Suppressor macrophage (primary cell): ENCODE results near the gene STAT3.
"Not testable (repeated sequence)": the region's sequence is repeated elsewhere in the genome, so short reads cannot be mapped to it uniquely, and the experiment has no call there.

Experiments
- DNase-seq, 4 experiments: peaks; one replicate each; pipeline ENCODE4 v3.0.0-alpha.2; 2020 to 2022

Gene STAT3

DNA sequence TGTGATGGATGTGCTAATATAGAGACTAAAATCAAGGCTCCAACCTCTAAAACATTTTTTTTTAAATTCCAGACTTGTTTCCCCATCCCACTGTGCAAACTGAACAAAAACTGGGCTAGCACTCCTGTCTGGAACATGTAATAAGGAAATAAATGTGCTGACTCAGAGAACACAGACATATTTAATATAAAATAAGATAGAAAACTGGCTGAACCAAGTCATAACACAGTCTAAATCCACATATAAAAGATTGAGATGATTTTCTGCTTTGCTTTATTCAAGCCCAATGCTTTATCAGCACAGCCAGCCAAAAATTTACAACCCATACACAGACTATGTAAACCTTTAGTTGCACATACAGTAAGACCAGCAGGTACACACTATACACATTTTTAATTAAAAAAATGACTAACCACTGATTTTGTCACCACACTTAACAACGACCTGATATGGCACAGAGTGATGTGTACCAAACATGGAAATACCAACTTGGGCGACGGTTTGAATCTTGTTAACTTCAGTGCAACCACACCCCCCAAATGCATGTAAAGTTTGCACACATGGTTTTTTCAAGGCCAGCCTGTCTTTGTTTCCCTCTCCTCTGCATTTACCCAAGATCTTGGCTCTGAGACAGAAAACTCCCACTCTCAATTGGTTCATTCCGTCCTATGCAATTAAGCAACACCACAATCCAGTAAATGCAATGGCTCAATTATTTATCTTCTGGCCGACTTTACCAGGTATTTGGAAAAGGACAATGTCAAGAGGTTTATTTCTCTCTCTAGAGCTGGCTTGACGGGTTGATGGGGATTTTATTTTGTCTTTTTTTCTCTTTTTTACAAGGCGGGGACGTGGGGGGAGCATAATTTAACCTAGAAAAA lies 1.2 kb downstream of the STAT3 start:
- DNase-seq = peak; percentile 61 to 81 (median 70)

DNA sequence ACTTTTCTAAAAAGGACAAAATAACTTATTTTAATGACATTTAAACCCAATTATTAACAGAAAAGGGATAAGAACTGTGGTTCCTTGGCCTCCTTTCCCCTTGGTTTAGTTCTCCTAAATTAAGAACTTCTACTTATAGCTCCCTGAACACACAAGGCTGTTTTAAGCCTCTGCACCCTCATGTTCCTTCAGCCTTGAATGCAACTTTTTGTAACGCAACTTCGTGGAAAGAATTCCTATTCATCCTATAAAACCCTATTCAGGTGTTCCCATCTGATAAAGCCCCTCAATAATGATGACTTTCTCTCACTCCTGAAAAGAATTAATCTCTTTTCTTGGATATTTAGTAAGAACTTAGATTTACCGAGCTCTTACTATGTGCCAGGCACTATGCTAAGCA lies 6.3 kb downstream of the STAT3 start:
- no peak for DNase-seq

DNA sequence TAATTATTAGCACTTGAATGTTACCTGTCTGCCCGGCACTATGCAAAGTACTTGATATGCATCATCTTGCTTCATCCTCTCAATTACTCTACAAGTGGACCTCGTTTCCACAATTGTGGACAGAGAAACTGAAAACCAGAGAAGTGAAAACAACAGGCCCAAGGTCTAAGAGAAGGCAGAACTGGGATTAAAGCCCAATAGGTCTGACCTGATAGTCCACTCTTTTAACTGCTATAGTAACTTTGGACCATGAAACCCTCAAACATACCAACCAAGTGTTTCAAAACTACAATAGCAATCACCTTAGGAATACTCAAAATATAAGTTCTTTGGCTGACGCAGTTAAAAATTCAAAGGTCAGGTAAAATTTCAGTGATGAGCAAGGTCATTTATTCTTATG lies 7.3 kb downstream of the STAT3 start:
- DNase-seq = no peak

DNA sequence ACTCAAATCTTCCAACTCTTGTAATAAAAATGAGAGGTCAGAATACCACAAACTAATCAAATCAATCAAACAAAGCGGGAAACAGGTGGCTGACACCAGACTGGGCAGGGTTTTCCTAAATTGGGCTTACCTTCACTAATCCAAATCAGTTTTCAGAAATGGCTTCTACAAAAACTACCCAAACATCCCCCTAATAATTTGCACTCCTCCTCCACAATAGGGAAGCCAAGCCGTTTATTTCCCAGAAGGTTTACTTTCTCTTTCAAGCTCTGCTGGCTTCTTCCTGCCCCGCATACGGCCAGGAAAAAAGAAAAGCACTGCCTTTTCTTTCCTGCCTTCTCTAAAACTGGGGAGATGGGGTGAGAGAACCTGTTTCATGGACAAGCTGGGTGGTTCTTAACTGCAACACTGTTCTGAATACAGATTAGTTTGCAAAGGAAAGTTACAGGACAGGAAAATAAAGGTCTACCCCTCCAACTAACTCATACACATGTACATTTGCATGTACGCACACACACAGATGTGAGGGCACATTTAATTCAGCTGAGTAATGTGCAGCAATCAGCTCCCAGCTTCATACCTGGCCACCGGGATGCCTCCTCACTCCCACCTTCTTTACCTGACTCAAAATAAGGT lies 9.2 kb downstream of the STAT3 start:
- peak; percentile 35 to 54 (median 46) for DNase-seq

DNA sequence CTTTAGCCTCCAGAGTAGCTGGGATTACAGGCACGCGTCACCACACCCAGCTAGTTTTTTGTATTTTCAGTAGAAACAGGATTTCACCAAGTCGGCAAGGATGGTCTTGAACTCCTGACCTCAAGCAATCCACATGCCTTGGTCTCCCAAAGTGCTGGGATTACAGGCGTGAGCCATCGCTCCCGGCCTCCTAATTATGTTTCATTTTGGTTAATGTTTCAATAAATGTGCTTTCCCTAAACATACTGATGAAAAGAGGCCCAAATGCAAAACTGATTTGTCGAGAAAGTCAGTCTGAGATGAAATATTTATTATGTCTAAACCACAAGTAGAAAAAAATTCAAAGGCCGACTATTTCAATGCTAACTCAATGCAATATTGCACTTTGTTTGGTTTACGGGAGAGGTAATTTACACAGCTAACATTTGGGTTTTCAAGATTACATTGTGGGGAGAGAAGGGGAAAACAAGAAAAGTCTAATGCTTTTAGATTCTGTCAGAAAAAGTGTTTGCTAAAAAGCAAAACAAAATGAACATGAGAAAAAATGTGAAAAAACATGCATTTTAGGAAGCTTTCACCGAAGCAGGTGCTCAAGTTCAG lies 9.8 kb downstream of the STAT3 start:
- no peak for DNase-seq

DNA sequence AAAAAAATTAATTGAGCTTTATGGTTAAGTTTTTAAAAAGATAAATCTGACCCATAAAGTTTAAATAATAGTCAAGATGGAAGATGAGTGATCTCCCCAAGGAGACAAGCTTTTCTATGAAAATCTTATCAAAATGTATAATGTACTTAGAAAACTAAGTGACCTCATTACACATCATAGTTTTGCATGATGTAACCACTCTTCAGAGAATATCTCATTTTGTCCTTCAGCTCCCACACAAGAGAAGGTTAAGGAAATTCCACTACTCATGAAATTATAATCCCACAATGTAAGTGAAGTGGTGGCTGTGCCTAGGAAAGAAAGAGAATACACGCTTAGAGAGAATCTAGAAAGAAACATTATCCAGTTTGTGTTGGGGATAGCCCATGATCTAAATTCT lies 14.3 kb downstream of the STAT3 start:
- no peak for DNase-seq

DNA sequence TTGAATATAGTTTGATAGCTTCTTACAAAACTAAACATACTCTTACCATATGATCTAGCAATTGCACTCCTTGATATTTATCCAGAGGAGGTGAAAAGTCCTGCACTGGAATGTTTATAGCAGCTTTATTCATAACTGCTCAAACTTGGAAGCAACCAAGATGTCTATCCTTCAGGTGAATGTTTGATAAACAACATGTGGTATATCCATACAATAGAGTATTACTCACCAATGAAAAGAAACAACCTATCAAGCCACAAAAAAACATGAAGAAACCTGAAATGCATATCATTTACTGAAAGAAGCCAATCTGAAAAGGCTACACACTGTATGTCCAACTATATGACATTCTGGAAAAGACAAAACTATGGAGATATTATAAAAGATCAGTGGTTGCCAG lies 16.1 kb downstream of the STAT3 start:
- DNase-seq = no peak

DNA sequence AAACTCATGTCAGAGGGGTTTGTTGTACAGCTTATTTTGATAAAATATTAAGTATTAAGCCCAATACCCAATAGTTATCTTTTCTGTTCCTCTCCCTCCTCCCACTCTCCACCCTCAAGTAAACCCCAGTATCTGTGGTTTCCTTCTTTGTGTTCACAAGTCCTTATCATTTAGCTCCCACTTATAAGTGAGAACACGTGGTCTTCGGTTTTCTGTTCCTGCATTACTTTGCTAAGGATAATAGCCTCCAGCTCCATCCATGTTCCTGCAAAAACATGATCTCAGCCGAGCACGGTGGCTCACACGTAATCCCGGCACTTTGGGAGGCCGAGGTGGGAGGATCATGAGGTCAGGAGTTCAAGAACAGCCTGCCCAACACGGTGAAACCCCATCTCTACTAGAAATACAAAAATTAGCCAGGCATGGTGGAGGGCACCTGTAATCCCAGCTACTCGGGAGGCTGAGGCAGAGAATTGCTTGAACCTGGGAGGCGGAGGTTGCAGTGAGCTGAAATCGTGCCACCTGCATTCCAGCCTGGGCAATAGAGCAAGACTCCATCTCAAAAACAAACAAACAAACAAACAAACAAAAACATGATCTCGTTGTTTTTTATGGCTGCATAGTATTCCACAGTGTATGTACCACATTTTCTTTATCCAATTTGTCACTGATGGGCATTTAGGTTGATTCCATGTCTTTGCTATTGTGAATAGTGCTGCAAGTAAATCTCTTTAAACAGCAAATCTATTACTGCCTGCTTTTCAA lies 19.3 kb downstream of the STAT3 start:
- not testable (repeated sequence) for DNase-seq

DNA sequence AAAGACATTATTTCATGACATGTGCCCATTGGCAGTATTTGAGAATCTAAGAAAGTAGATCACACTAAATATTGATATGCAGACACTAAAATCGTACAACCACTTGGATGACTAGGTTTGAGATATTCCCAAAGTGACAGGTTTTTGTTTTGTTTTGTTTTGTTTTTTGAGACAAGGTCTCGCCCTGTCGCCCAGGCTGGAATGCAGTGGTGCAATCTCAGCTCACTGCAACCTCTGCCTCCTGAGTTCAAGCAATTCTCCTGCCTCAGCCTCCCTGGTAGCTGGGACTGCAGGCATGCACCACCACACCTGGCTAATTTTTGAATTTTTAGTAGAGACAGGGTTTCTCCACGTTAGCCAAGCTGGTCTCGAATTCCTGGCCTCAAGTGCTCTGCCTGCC lies 19.9 kb downstream of the STAT3 start:
- not testable (repeated sequence) for DNase-seq

DNA sequence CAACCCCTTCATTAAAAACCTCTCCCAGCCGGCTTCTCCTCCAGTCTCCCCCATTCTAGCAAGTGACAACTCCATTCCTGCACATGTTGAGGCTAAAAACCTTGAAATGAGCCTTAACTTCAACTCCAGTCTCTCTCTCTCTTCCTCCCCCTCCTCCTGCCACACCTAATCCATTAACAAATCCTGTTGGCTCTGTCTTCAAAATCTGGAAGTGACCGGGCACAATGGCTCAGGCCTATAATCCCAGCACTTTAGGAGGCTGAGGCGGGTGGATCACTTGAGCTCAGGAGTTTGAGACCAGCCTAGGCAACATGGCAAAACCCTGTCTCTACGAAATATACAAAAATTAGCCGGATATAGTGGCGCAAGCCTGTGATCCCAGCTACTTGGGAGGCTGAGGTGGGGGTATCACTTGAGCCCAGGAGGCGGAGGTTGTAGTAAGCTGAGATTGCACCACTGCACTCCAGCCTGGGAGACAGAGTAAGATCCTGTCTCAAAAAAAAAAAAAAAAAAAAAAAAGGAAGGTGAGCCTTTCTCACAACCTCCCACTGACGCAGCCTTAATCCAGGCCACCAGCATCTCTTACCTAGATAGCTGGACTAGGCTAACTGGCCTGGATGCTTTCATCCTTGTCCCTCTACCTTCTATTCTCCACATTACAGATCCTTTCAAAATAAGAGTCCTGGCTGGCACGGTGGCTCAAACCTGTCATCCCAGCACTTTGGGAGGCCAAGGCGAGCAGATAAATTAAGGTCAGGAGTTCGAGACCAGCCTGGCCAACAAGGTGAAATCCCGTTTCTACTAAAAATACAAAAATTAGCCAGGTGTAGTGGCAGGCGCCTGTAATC lies 21.8 kb downstream of the STAT3 start:
- DNase-seq = peak in 3 of 4 experiments; percentile 30 to 49 (median 37)

DNA sequence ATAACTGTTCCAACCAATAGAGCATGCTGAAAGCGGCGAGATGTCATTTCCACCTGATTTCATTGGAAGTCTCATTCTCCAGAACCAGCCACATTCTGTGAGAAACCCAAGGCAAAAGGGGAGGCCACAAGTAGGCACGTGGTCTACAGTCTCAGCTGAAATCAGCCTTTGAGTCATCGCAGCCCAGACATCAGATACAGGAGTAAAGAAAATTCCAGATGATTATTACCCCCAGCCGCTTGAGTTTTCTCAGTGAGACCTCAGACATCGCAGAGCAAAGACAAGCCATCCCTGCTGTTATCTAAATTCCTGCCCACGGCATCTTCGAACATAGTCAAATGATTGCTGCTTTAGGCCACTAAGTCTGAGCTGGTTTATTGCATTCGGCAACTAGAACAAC lies 23.1 kb downstream of the STAT3 start:
- no peak for DNase-seq

DNA sequence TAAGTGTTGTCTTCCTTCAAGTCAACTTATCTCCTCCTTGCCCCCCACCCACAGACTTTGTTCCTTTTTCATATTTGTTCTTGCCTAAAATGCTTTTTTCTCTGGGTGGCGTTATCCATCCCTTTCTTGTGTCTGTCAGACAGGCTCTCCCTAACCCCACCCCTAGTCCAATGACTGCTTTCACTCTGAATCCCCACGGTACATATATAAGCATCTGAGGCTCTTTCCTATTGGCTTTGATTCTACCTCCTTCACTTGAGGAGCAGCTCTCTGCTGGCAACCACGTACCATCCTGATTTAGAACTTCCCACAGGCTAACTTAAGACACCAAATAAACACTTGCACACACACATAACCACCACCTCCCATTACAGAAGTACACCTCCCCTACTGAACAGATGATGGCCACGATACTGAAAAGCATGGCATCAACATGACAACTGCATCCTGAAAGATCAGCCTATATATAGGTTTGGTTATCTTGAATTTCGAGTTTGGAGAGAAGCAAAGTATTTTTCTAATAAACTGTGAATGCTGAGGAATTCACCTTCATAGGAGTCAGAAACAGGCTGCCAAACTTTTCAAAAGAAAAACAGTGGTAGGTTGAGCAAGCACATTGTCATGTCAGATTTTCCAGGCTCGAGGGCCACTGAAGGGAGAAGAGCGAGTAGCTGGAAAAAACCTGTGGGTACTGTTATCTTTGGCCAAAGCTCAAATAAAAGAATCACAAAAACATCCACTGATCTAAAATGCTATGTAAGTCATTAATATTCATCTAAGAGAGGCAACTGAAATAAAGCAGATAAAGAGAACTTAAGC lies 24.3 kb downstream of the STAT3 start:
- no peak for DNase-seq

DNA sequence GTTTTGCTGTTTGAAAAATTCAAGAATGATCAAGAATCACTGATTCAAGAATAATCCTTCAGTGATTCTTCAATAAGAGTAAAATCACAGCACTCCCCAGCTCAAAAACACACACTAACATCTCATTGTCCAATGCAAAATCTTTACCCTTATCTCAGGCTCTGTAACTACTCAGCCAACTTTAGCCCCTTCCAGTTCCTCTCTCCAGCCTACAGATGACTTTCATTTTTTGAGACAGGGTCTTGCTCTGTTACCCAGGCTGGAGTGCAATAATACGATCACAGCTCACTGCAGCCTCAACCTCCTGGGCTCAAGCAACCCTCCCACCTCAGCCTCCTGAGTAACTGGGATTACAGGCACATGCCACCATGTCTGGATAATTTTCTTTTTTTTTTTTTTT lies 25.0 kb downstream of the STAT3 start:
- no peak for DNase-seq

DNA sequence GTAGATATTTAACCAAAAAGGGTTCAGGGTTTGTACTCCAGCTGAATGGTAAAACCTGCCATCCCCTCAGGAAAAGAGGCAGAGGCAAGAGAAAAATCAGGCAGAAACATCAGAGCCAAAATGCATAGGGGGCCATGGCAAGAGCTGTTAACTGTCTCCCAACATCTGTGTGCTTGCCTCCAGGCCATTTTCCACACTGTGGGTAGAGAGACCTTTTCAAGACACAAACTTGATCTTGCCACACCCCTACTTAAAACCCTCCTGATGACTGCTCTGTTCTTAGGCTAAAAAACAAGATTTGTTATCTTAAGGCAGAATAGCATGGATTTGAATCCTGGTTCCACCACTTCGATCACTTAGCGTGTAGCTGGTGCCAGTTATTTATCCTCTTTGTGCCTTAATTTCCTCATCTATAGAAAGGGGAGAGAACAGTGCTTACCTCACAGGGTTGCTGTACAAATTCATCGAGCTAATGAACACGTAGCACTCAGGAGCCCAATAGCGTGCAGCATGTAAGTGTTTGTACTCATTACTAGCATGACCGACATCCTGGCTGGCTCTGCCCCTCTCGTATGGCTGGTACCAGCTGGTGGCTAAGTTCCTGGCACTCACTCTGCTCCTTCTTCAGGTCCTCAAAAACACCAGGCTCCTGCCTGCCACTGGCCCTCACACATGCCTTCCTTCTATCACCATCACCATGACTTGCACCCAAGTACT lies 25.8 kb downstream of the STAT3 start:
- DNase-seq = no peak

DNA sequence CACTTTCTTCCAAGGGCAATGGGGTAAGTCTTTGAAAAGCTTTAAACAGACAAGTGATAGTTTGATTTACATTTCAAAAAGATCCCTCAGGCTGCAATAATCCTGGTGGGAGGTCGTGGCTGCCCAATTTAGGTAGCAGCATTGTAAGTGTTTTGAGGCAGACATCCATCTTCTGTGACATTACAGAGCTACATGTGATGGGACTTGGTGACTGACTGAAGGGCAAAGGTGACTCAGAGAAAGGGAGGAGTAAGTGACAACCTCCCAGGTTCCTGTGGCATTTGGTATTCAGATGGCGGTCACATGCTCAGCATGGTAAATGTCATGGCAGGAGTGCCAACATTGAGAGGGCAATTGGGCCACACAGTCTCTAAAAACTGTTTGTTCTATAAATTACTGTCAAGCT lies 26.5 kb downstream of the STAT3 start:
- peak; percentile 11 to 52 (median 26) for DNase-seq

DNA sequence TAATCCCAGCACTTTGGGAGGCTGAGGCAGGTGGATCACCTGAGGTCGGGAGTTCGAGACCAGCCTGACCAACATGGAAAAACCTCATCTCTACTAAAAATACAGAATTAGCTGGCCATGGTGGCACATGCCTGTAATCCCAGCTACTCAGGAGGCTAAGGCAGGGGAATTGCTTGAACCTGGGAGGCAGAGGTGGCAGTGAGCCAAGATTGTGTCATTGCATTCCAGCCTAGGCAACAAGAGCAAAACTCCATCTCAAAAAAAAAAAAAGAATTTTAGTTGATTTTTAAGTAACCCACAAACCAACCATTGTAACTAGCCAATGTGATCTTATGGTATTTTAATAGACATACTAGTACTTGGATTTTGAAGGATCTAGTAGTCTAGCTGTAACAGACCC lies 27.9 kb downstream of the STAT3 start:
- DNase-seq = not testable (repeated sequence)

DNA sequence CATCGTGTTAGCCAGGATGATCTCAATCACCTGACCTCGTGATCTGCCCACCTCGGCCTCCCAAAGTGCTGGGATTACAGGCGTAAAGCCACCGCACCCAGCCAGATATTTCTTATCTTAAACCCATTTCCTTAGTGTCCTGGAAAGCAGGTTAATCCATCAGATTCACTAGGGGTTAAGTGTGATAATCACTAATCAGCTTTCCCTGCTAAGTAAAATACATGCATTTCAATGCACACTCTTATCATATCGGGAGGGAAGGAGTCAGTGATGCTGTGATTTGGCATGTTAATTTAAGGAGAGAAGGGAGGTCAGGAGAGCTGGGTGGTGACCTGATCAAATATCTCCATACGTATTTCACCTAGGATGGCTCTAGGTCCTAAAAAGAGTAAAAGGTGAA lies 29.1 kb downstream of the STAT3 start:
- DNase-seq = no peak

DNA sequence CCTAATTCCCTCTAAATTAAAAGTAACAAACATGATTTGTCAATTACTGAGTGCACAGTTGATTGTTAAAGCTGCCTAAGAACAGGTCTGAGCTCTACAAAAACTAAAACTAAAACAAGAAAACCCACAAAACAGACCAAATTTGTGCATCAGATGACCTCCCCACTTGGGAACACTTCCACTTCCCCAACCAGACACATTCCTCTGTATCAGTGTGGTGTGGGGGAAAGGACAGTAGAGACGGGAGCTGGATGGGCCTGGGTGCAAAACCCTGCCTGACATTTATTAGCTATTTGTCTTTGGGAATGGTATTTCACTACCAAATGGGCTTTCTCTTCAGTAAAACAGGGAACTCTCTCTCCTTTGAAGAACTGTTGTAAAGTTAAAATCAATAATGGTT lies 29.8 kb downstream of the STAT3 start:
- DNase-seq = peak in 2 of 4 experiments; percentile 37 to 54

DNA sequence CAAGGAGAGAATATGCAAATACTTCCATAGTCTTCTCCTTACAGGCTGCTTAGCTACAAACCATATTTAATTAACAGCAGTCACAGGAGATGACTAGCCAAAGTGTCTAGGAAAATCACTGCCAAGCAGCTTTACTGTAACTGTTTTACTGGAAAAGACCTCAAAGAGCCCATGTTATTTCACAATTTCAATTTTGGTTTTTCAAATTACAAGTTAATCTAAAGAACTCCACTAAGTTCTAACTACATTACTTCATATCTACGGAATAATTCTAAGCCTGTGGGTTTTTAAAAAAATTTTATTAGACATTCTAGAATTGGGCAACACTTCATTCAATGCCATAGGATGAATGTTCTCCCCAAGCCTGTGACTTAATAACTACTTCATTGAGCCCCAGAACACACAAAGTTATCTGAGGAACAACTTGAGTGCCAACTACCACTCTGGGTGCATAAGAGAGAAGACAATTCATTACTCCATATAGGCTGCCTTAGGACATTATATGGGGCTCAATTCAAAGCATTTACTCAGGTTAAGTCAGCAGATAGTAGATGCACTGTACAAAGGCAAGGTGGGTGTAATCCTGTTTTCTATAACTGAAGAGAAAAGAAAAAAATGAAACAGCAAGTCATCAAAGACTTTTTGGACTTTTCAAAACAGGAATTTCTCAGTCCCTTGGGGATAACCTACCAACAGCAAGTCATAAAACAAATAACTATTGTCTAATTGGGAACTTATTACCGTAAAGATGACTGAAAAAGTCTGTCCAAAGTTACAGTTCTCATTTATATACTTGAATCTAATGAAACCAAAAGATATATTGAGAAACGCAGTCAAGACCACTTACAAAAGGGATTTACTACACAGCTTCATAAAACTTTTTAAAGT lies 33.0 kb downstream of the STAT3 start:
- DNase-seq = no peak
